CD14-positive monocyte (primary cell): ENCODE data around the gene CSTB. TPM values are rescaled to one million over a fixed set of nuclear protein-coding genes. Genes with fewer than 3 reads are reported as not detected.

Source experiments
- DNase-seq, 3 donors: peaks; one replicate each; pipeline ENCODE4 v3.0.0-alpha.2; 2011 to 2022
- H2AFZ ChIP-seq: 2 replicates; pipeline ENCODE4 v1.6.0; 2012; ENCODE audit warnings: mild to moderate bottlenecking, low read depth, low read length, inconsistent platforms; ENCODE audit not compliant: insufficient read depth, poor library complexity, severe bottlenecking
- H3K27ac ChIP-seq, 2 donors: 1 replicate in 1 of 2; 2 replicates in 1 of 2; pipeline ENCODE4 v1.5.1; 2012 to 2013; ENCODE audit warnings: low read length in 2 of 2, control low read depth in 1 of 2, inconsistent platforms in 1 of 2, low read depth in 1 of 2, mild to moderate bottlenecking in 1 of 2
- H3K27me3 ChIP-seq, 2 donors: one replicate each; pipeline versions ENCODE4 v1.6.0 to v1.6.1; 2011 to 2013; ENCODE audit warnings: low read length in 2 of 2; ENCODE audit not compliant: control insufficient read depth in 2 of 2, insufficient read depth in 2 of 2
- H3K36me3 ChIP-seq, 2 donors: replicated peaks in 1 of 2; 1 replicate in 1 of 2; 2 replicates in 1 of 2; pipeline versions ENCODE4 v1.5.1 to v1.6.1; 2012 to 2013; ENCODE audit warnings: low read length in 2 of 2, control low read depth in 1 of 2, inconsistent platforms in 1 of 2, mild to moderate bottlenecking in 1 of 2; ENCODE audit not compliant: insufficient read depth in 2 of 2, control insufficient read depth in 1 of 2
- H3K4me1 ChIP-seq, 2 donors: 1 replicate in 1 of 2; 2 replicates in 1 of 2; pipeline versions ENCODE4 v1.5.1 to v1.6.1; 2012 to 2013; ENCODE audit warnings: low read length in 2 of 2, control low read depth in 1 of 2, inconsistent platforms in 1 of 2, mild to moderate bottlenecking in 1 of 2, moderate library complexity in 1 of 2; ENCODE audit not compliant: insufficient read depth in 2 of 2, control insufficient read depth in 1 of 2
- H3K4me2 ChIP-seq: replicated peaks from 2 replicates; pipeline ENCODE3; 2012; ENCODE audit warnings: low read length, moderate library complexity, mild to moderate bottlenecking; ENCODE audit not compliant: poor library complexity, severe bottlenecking; ENCODE audit errors: extremely low read depth
- H3K4me3 ChIP-seq, 3 experiments: fragments of 200-600 bp in 1 of 3; sonication (generic) in 1 of 3; replicated peaks in 1 of 3; 1 replicate in 2 of 3; 2 replicates in 1 of 3; pipeline ENCODE4 v1.5.1; 2011 to 2013; ENCODE audit warnings: low read length in 3 of 3, mild to moderate bottlenecking in 3 of 3, control low read depth in 2 of 3, low read depth in 2 of 3, inconsistent platforms in 1 of 3, moderate library complexity in 1 of 3
- H3K79me2 ChIP-seq: 2 replicates; pipeline ENCODE4 v1.6.0; 2012; ENCODE audit warnings: mild to moderate bottlenecking, control low read depth, inconsistent platforms, low read length, moderate library complexity; ENCODE audit not compliant: insufficient read depth
- H3K9ac ChIP-seq: 2 replicates; pipeline ENCODE4 v1.6.0; 2017; ENCODE audit warnings: low read length, mild to moderate bottlenecking; ENCODE audit not compliant: insufficient read depth, poor library complexity, severe bottlenecking
- H3K9me3 ChIP-seq, 2 donors: replicated peaks in 1 of 2; 1 replicate in 1 of 2; 2 replicates in 1 of 2; pipeline versions ENCODE4 v1.5.1 to v1.6.1; 2012 to 2013; ENCODE audit warnings: low read length in 2 of 2, control low read depth in 1 of 2; ENCODE audit not compliant: control insufficient read depth in 1 of 2, insufficient read depth in 1 of 2
- H4K20me1 ChIP-seq: 2 replicates; pipeline ENCODE4 v1.6.0; 2012; ENCODE audit warnings: mild to moderate bottlenecking, low read length, control low read depth, moderate library complexity; ENCODE audit not compliant: insufficient read depth
- H3K27ac Mint-ChIP-seq, 7 donors: one replicate each; pipeline ENCODE4 v1.8.0; 2020; ENCODE audit warnings: mild to moderate bottlenecking in 7 of 7, mixed read lengths in 7 of 7, moderate library complexity in 6 of 7, inconsistent platforms in 2 of 7
- H3K27me3 Mint-ChIP-seq, 3 donors: one replicate each; pipeline ENCODE4 v1.8.0; 2021 to 2022; ENCODE audit warnings: low read depth in 3 of 3, mild to moderate bottlenecking in 3 of 3, mixed read lengths in 3 of 3, moderate library complexity in 3 of 3, inconsistent platforms in 1 of 3
- H3K36me3 Mint-ChIP-seq, 2 donors: one replicate each; pipeline ENCODE4 v1.8.0; 2020; ENCODE audit warnings: mixed read lengths in 2 of 2, inconsistent platforms in 1 of 2, mild to moderate bottlenecking in 1 of 2
- H3K4me1 Mint-ChIP-seq: one replicate; pipeline ENCODE4 v1.8.0; 2020; ENCODE audit warnings: mild to moderate bottlenecking, mixed read lengths
- H3K4me3 Mint-ChIP-seq, 2 donors: one replicate each; pipeline ENCODE4 v1.8.0; 2020; ENCODE audit warnings: mild to moderate bottlenecking in 2 of 2, mixed read lengths in 2 of 2, moderate library complexity in 1 of 2
- H3K9me3 Mint-ChIP-seq, 7 donors: one replicate each; pipeline ENCODE4 v1.8.0; 2020 to 2022; ENCODE audit warnings: mixed read lengths in 7 of 7, mild to moderate bottlenecking in 6 of 7, moderate library complexity in 6 of 7, inconsistent platforms in 2 of 7
- WGBS: methylation state at CpG from one replicate; pipeline ENCODE4 v1.1.5; 2013; ENCODE audit warnings: missing lambda C conversion rate; ENCODE audit not compliant: insufficient coverage; 5-methylcytosine and 5-hydroxymethylcytosine counted together
- intact Hi-C, 2 donors: fragments of 100-400 bp; cut with micrococcal nuclease; formaldehyde crosslinking; loops; one replicate each; pipeline versions ENCODE4 v1.15.0 to v1.15.1; 2023
- polyA plus RNA-seq, 3 donors: library from polyadenylated mRNA; depleted of rRNA in 1 of 3; unstranded in 2 of 3; stranded (reverse) in 1 of 3; fragments of 300-500 nt in 2 of 3; fragments of >200 nt in 1 of 3; fragmentation: Illumina TruSeq in 2 of 3; gene quantifications; 1 replicate in 2 of 3; 2 replicates in 1 of 3; pipeline ENCODE4 v1.2.3, GENCODE V29; 2012 to 2021
- TF ChIP-seq, protein P1 (sequence below): fragments of 200-600 bp; IDR thresholded peaks from one replicate; pipeline ENCODE4 v1.8.0; 2022; ENCODE audit warnings: antibody characterized with exemption, mild to moderate bottlenecking

The CSTB gene
- polyA plus RNA-seq, 3 donors, result 73.7 to 120 (median 115) TPM

DNA sequence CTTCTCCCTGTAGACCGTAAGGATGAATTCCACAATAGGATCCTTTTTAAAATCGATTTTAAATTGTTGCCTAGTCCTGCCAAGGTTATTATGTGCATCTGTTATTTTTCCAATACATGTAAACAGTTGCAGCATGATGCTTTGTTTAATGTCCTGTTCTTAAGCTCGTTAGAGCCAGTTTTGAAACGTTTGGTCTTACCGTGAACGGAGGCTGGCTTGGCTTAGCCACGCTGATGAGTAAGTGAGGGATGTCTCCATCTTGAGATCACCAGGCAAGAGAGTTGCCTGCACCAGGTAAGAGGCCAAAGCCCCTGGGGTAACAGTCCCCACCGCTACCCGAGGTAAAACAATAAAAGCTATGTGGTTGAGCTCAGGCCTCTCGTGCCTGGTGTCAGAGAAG, 17.3 kb downstream of the CSTB start:
- intact Hi-C loops, result no loop called here

DNA sequence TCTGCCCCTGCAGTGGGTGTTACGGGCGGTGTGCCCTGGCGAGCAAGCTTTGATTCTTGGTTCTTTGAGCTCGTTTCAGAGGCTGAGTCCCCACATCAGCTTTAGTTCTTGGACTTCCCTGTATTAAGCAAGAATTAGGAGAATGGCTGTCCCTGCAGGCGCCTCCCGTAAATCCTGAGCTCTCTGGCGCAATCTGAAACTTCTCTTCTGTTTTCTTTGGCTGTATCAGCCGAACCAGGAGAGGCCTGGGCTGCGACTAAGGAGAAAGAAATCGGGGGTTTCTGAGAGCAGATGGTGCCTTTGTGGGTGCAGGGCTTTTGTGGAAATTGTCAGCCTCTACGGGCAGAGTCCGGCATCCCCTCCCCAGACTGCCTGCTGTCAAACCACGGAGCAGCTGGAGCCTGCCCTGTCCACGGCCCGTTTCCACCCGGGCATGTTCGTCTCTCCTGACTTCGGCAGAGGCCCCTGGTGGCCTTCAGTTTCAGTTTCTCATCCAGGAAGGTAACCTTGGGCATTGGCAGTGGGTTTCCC, 17.9 kb downstream of the CSTB start:
- Mint-ChIP-seq H3K4me3 (no peak overlapping the region), H3K27ac (peak overlapping the region in 2 of 7 donors; percentile 18 to 22), H3K27me3 (no peaks in the 10 kb centered on the region), H3K9me3 (peaks cover 0 to 9% (median 1%) of the 10 kb centered on the region in 7 donors), H3K36me3 (peaks cover 64 to 96% of the 10 kb centered on the region in 2 donors), H3K4me1 (peaks cover 7% of the 10 kb centered on the region)
- Histone ChIP-seq H3K4me1 (no peaks in the 10 kb centered on the region), H3K9me3 (peaks cover 0 to 3% of the 10 kb centered on the region in 2 donors), H3K36me3 (peaks cover 83 to 99% of the 10 kb centered on the region in 2 donors), H4K20me1 (peaks cover 87% of the 10 kb centered on the region), H2AFZ (no peak overlapping the region), H3K27me3 (no peaks in the 10 kb centered on the region), H3K27ac (peak overlapping the region; percentile 2), H3K9ac (no peak overlapping the region), H3K79me2 (peaks cover 6% of the 10 kb centered on the region), H3K4me3 (no peak overlapping the region), H3K4me2 (no peak overlapping the region)
- WGBS, result 56% methylated on average over 8 of the region's 18 CpGs
- peak in 1 of 3 donors; percentile 45 for DNase-seq
- TF ChIP-seq, protein P1, sequence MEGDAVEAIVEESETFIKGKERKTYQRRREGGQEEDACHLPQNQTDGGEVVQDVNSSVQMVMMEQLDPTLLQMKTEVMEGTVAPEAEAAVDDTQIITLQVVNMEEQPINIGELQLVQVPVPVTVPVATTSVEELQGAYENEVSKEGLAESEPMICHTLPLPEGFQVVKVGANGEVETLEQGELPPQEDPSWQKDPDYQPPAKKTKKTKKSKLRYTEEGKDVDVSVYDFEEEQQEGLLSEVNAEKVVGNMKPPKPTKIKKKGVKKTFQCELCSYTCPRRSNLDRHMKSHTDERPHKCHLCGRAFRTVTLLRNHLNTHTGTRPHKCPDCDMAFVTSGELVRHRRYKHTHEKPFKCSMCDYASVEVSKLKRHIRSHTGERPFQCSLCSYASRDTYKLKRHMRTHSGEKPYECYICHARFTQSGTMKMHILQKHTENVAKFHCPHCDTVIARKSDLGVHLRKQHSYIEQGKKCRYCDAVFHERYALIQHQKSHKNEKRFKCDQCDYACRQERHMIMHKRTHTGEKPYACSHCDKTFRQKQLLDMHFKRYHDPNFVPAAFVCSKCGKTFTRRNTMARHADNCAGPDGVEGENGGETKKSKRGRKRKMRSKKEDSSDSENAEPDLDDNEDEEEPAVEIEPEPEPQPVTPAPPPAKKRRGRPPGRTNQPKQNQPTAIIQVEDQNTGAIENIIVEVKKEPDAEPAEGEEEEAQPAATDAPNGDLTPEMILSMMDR, result no peak
- intact Hi-C loops, result no loop called here

More for the DNA sequence above, 17.3 kb downstream of the CSTB start:
- WGBS, result 87% methylated on average over 8 of the region's 10 CpGs
- no peak overlapping the region for H3K9ac ChIP-seq
- H3K4me1 ChIP-seq, result no peaks in the 10 kb centered on the region
- no peaks in the 10 kb centered on the region for H3K27me3 ChIP-seq
- H3K9me3 Mint-ChIP-seq, result peaks cover 0 to 7% (median 1%) of the 10 kb centered on the region in 7 donors
- no peak for DNase-seq
- H3K4me1 Mint-ChIP-seq, result peaks cover 7% of the 10 kb centered on the region
- H3K27me3 Mint-ChIP-seq, result no peaks in the 10 kb centered on the region
- peak overlapping the region in 1 of 7 donors; percentile 15 for H3K27ac Mint-ChIP-seq
- no peak overlapping the region for H3K4me3 Mint-ChIP-seq
- H3K27ac ChIP-seq, result no peak overlapping the region
- H3K79me2 ChIP-seq, result peaks cover 4% of the 10 kb centered on the region
- no peak overlapping the region for H3K4me3 ChIP-seq
- peaks cover 81% of the 10 kb centered on the region for H4K20me1 ChIP-seq
- H2AFZ ChIP-seq, result no peak overlapping the region
- H3K36me3 Mint-ChIP-seq, result peaks cover 60 to 96% of the 10 kb centered on the region in 2 donors
- H3K36me3 ChIP-seq, result peaks cover 77 to 97% of the 10 kb centered on the region in 2 donors
- no peak overlapping the region for H3K4me2 ChIP-seq
- peaks cover 0 to 3% of the 10 kb centered on the region in 2 donors for H3K9me3 ChIP-seq
- TF ChIP-seq, protein P1, result no peak
